Tibial nerve (tissue), 4 donors: ENCODE results near the gene EARS2. TPM values are rescaled to one million over a fixed set of nuclear protein-coding genes. Genes with fewer than 3 reads are reported as not detected.

Source experiments
- DNase-seq, 2 donors: peaks; one replicate each; pipeline ENCODE4 v3.0.0-alpha.2; 2019; ENCODE audit warnings: low spot score in 2 of 2
- H3K27ac ChIP-seq, 4 donors: fragments of 200-600 bp; sonication (generic) in 3 of 4; one replicate each; pipeline ENCODE4 v1.5.1; 2017 to 2019; ENCODE audit warnings: mild to moderate bottlenecking in 1 of 4
- H3K27me3 ChIP-seq, 2 donors: fragments of 200-600 bp; sonication (generic) in 1 of 2; one replicate each; pipeline versions ENCODE4 v1.5.1 to v1.6.0; 2017 to 2019
- H3K36me3 ChIP-seq, 3 donors: fragments of 200-600 bp; sonication (generic); one replicate each; pipeline ENCODE4 v1.5.1; 2018 to 2019
- H3K4me1 ChIP-seq, 4 donors: fragments of 200-600 bp; sonication (generic) in 3 of 4; one replicate each; pipeline ENCODE4 v1.5.1; 2017 to 2019
- H3K4me3 ChIP-seq, 4 donors: fragments of 200-600 bp; sonication (generic) in 3 of 4; one replicate each; pipeline ENCODE4 v1.5.1; 2017 to 2019; ENCODE audit warnings: mild to moderate bottlenecking in 1 of 4, moderate library complexity in 1 of 4
- H3K9me3 ChIP-seq, 4 donors: fragments of 200-600 bp; sonication (generic) in 3 of 4; one replicate each; pipeline ENCODE4 v1.5.1; 2017 to 2019
- CTCF ChIP-seq, 5 experiments: fragments of 200-600 bp in 3 of 5; fragments of 450-650 bp in 2 of 5; sonication (generic) in 3 of 5; IDR thresholded peaks; one replicate each; pipeline ENCODE4 v1.5.1; 2016 to 2019; ENCODE audit warnings: antibody characterized with exemption in 5 of 5, mild to moderate bottlenecking in 3 of 5, moderate library complexity in 2 of 5
- EP300 ChIP-seq, 2 donors: sonication (generic); formaldehyde crosslinking; IDR thresholded peaks; one replicate each; pipeline ENCODE4 v1.6.1; 2017; ENCODE audit warnings: antibody characterized with exemption in 2 of 2, mild to moderate bottlenecking in 1 of 2
- POLR2A ChIP-seq, 2 donors: fragments of 450-650 bp; IDR thresholded peaks; one replicate each; pipeline ENCODE4 v1.6.1; 2017; ENCODE audit warnings: antibody characterized with exemption in 2 of 2, mild to moderate bottlenecking in 2 of 2, moderate library complexity in 2 of 2
- WGBS, 2 donors: methylation state at CpG; one replicate each; pipeline ENCODE4 v1.1.5; 2018; 5-methylcytosine and 5-hydroxymethylcytosine counted together
- total RNA-seq, 4 donors: library from RNA; depleted of rRNA; stranded (reverse); fragments of >200 nt; gene quantifications; one replicate each; pipeline ENCODE4 v1.1.0, GENCODE V29; 2016

EARS2 gene
- total RNA-seq, result 10 to 100 TPM; 42.2 to 70.7 (median 57.1) TPM

- peak; percentile 89 to 98 (median 95) for TF ChIP-seq CTCF (IDR thresholded peaks at IDR 0.05)
- TF ChIP-seq POLR2A (IDR thresholded peaks at IDR 0.05), result peak in 1 of 2 donors; percentile 37
- peak; percentile 79 to 86 for TF ChIP-seq EP300 (IDR thresholded peaks at IDR 0.05)
- H3K27me3 ChIP-seq, result no peaks in the 10 kb centered on the region
- peaks cover 0 to 46% (median 22%) of the 10 kb centered on the region in 4 donors for H3K4me1 ChIP-seq
- WGBS, 2 donors, result 3% methylated on average over 37 to 62 of the region's 65 CpGs
- H3K9me3 ChIP-seq, result no peaks in the 10 kb centered on the region
- H3K36me3 ChIP-seq, result peaks cover 0 to 40% (median 10%) of the 10 kb centered on the region in 3 donors
- DNase-seq, result peak; percentile 96 to 97
- peak within 1 kb of the TSS; percentile 73 to 97 (median 86) for H3K4me3 ChIP-seq
- H3K27ac ChIP-seq, result peak within 1 kb of the TSS; percentile 83 to 92 (median 92)
These were observed at the start of gene EARS2, which contains the start of gene UBFD1 for GRCh38 chr16:23556881-23557778. Gene EARS2, minus strand, starts transcription at chr16:23557350. Its CDS starts 7 bp downstream, at chr16:23557343. Gene UBFD1, plus strand, starts transcription at chr16:23557727. Its CDS starts 16 bp downstream, at chr16:23557743.

GRCh38 chr16:23597003-23597756 lies 40.0 kb upstream of the EARS2 start:
- Histone ChIP-seq H3K36me3 (peaks cover 0 to 40% (median 0%) of the 10 kb centered on the region in 3 donors), H3K27ac (no peak overlapping the region), H3K27me3 (no peaks in the 10 kb centered on the region), H3K9me3 (no peaks in the 10 kb centered on the region), H3K4me3 (no peak overlapping the region), H3K4me1 (peaks cover 0 to 30% (median 15%) of the 10 kb centered on the region in 4 donors)
- WGBS, 2 donors, result 77 to 78% methylated on average over 11 of the region's 11 CpGs
- TF ChIP-seq EP300 (IDR thresholded peaks at IDR 0.05) (no peak), POLR2A (IDR thresholded peaks at IDR 0.05) (no peak), CTCF (IDR thresholded peaks at IDR 0.05) (no peak)
- no peak for DNase-seq

GRCh38 chr16:23595951-23596720 lies 39.0 kb upstream of the EARS2 start, which contains the start of gene NDUFAB1:
Gene NDUFAB1, minus strand, starts transcription at chr16:23596316. Its CDS starts 26 bp downstream, at chr16:23596290.
- 4 to 6% methylated on average over 24 to 44 of the region's 67 CpGs for WGBS, 2 donors
- peak; percentile 68 to 83 for DNase-seq
- H3K36me3 ChIP-seq, result peaks cover 0 to 40% (median 0%) of the 10 kb centered on the region in 3 donors
- no peaks in the 10 kb centered on the region for H3K27me3 ChIP-seq
- TF ChIP-seq EP300 (IDR thresholded peaks at IDR 0.05), result peak in 1 of 2 donors; percentile 88
- TF ChIP-seq POLR2A (IDR thresholded peaks at IDR 0.05), result peak; percentile 14 to 16
- peak; percentile 97 to 100 (median 100) for TF ChIP-seq CTCF (IDR thresholded peaks at IDR 0.05)
- H3K9me3 ChIP-seq, result no peaks in the 10 kb centered on the region
- H3K27ac ChIP-seq, result peak within 1 kb of the TSS; percentile 49 to 88 (median 78)
- H3K4me3 ChIP-seq, result peak within 1 kb of the TSS; percentile 71 to 95 (median 89)
- peaks cover 0 to 30% (median 15%) of the 10 kb centered on the region in 4 donors for H3K4me1 ChIP-seq

- Histone ChIP-seq H3K27me3 (no peaks in the 10 kb centered on the region), H3K4me3 (peak overlapping the region; percentile 71 to 95 (median 89)), H3K9me3 (no peaks in the 10 kb centered on the region), H3K27ac (peak overlapping the region; percentile 49 to 88 (median 78)), H3K36me3 (peaks cover 0 to 40% (median 0%) of the 10 kb centered on the region in 3 donors), H3K4me1 (peaks cover 0 to 30% (median 15%) of the 10 kb centered on the region in 4 donors)
- 15 to 25% methylated on average over 30 to 33 of the region's 34 CpGs for WGBS, 2 donors
- no peak for TF ChIP-seq EP300 (IDR thresholded peaks at IDR 0.05)
- no peak for TF ChIP-seq POLR2A (IDR thresholded peaks at IDR 0.05)
- no peak for TF ChIP-seq CTCF (IDR thresholded peaks at IDR 0.05)
- DNase-seq, result no peak
These were observed 38.2 kb upstream of the EARS2 start for GRCh38 chr16:23595246-23595950.
